Fibroblast of villous mesenchyme (primary cell): ENCODE measurements around the gene PGC. TPM values are rescaled to one million over a fixed set of nuclear protein-coding genes. Genes with fewer than 3 reads are reported as not detected.
"Not testable (repeated sequence)": the region's sequence is repeated elsewhere in the genome, so short reads cannot be mapped to it uniquely, and the experiment has no call there.

ENCODE experiments used
- DNase-seq: peaks from one replicate; pipeline ENCODE4 v3.0.0-alpha.2; 2010; ENCODE audit warnings: low read depth
- H3K4me3 ChIP-seq: 2 replicates; pipeline ENCODE4 v1.5.1; 2011; ENCODE audit warnings: low read depth, mild to moderate bottlenecking, low read length
- CTCF ChIP-seq: IDR thresholded peaks from 2 replicates; pipeline ENCODE4 v1.5.1; 2012; ENCODE audit warnings: low read depth, mild to moderate bottlenecking, low read length; ENCODE audit not compliant: insufficient read depth
- total RNA-seq: library from RNA; depleted of rRNA; stranded (reverse); fragments of >200 nt; gene quantifications from 2 replicates; pipeline ENCODE4 v1.2.3, GENCODE V29; 2012

Gene PGC
- total RNA-seq, 1 donor, result not detected

DNA sequence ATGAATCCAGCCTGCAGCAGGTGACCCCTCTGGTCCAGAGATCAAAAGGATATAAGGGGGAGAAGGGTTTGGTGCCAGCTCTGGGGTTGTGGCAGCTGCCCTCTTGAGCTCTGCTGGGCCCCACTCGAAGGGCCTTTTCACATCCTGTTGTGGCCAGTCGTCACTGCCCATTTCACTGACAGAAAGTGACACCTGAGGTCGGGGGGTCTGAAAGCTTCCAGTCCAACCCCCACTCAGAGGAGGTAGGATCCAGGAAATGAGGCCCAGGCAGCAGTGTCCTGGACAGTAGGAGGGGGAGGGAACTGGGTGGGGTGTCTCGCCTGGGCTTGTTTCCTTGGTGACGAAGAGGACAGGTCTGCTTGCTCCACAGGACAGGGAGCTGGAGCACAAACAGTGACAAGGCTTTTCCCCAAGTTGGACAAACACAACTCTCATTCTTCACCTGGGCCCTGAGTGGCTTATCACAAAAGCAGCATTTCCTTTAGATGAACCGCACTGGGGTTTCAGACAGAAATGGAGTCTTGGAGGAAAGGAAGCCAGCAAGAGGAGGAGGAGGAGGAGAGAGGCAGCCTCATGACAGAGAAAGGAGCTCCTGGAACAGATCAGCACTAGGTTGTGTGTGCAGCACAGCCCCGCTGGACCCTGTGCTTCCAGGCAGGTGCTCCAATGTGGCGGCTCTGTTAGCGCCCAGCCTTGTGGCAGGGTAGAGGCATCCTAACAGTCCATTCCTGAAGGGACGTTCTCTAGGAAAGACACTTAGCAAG is 21.5 kb upstream of the PGC start:
- H3K4me3 ChIP-seq, result no peak overlapping the region
- TF ChIP-seq CTCF, result no peak
- DNase-seq, result no peak

DNA sequence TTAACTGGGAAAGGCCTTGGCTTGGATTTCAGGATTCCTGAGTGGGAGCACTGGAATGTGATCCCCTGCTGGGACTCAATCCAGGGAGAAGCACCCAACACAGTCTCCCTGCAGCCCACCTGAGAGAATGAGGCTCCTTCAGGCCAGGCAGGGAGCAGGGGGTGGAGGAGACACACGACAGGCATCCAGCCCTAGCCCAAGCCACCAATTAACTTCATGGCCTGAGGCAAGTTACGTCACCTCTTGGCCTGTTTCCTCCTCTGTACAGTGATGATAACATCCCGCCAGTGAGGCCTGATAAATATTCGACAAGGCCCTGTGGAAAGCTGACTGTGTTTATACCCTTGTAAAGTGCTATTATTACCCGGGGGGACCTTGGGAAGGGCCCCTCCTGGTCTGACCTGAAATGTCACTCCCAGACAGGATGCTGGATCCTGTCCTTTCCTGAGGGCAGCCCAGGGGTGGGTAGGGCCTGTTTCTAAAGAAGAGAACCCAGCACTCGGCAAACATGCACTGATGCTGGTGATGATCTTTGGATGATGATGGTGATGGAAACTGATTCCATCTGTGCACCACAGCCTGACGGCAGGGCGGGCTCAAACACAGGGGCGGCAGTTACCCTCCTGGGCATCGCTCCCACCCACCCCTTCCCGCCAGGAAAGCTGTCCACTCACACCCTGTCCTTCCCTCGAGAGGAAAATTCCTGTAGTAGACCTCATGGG is 20.1 kb upstream of the PGC start:
- peak; percentile 82 for DNase-seq
- TF ChIP-seq CTCF, result no peak

DNA sequence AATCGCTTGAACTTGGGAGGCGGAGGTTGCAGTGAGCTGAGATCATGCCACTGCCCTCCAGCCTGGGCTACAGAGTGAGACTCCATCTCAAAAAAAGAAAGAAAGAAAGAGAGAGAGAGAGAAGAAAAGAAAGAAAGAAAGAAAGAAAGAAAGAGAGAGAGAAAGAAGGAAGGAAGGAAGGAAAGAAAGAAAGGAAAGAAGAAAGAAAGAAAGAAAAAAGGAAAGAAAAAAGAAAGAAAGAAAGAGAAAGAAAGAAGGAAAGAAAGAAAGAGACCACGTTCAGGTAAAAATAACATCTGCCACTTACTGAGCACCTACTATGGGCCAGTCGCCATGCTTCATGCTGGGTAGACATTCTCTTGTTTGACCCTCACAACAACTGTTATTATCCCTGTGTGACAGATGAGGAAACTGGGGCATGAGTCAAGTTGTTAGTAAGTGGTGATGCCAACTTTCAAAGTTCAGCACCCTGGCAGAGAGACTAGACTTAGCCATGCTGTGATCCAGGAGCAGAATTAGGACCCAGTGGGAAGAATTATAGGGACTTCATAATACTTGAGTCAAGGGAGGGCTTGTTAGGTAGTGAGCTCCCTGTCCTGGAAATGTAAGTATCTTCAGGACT is 19.0 kb upstream of the PGC start:
- H3K4me3 ChIP-seq, DNase-seq: not testable (repeated sequence)

More for the DNA sequence above, 20.1 kb upstream of the PGC start:
- no peak overlapping the region for H3K4me3 ChIP-seq

DNA sequence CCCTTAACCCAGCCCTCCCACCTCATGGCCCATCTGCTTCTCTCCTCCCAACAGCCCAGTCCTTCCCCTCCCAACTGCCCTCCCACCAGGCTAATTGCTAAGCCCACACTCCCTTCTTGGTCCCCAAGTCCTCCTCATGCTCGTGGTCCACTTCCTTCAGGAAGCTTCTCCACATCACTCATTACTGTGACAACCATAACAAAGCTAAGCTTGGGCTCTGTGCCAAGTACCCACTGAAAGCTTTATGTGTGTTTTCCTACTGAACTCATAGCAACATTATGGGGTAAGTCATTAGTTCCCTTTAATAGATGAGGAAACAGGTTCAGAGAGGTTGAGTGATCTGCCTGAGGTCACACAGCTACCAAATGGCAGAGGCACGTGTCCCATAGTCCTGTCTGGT is 16.3 kb upstream of the PGC start:
- no peak for TF ChIP-seq CTCF
- DNase-seq, result no peak
- no peak overlapping the region for H3K4me3 ChIP-seq

- no peak for TF ChIP-seq CTCF
- H3K4me3 ChIP-seq, result no peak overlapping the region
- DNase-seq, result no peak
Observed at GRCh38 chr6:41759905-41760579, 12.8 kb upstream of the PGC start.

DNA sequence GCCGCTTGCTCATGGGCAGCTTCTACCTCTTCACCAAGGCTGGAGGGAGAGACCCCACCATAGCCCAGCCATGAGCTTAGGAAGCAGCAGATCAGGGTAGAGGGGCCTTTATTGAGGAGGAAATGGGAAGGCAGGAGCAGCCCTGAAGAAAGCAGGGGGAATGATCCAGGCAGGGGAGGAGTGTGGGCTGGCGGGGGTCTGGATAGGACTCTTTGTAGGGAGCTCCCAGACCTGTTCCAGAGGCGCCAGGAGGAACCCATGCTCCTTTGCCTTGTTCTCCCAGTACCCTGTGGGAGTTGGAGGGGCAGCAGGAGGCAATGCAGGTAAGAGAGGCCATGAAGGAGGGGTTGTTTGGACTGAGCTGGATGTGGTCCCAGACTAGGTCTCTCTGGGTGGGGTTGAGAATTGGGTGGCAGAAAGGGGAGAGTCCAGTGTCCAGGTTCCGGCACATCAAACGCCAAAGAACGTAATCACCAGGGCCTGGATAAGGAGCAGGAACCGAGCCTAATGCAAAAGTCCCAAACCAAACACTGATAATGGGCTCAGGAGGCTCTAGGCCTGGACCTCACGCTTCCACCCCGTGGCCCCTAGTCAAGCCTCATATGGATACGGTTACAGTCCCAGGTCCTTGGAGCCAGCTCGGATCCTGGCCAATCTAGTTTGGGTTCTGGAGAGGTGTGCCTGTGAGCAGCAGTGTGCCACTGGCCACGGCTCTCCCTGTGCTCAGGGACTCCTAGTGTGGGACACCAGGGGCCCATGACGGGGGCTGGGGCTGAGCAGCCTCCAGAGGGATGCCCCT is 12.1 kb upstream of the PGC start:
- H3K4me3 ChIP-seq, result no peak overlapping the region
- TF ChIP-seq CTCF, result no peak
- no peak for DNase-seq
